ENCODE data around the gene RPN1.

DNA sequence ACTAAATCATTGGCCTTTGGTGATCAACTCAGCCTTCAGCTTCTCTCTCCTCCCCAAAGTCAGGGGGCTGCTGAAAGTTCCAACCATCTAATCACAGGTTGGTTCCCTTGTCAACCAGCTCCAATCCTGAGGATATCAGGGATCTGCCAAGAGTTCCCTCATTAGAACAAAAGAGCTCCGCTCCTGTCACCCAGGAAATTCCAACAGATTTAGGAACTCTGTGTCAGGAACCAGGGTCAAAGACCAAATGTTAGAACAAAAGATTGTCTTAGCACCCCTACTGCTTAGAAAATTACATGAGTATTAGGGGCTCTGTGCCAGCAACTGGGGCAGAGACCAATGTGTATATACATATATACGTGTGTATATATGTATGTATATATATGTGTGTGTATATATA lies 43.1 kb upstream of the RPN1 start:
- TF ChIP-seq GATA2 (IDR thresholded peaks at IDR 0.05; ENCODE audit: low read depth, low read length), result no peak
- TF ChIP-seq GATA3 (IDR thresholded peaks at IDR 0.05; ENCODE audit: low read depth, low read length), result no peak

Data from SH-SY5Y (cell line).